ENCODE data around the gene JAG2.

GRCh38 chr14:105203057-105203531 is 34.5 kb upstream of the JAG2 start:
- peak; percentile 90 to 96 (median 93) for TF ChIP-seq CTCF (IDR thresholded peaks at IDR 0.05)
- no peak for TF ChIP-seq POLR2A (IDR thresholded peaks at IDR 0.05)
